GM21447 (cell line): ENCODE measurements around the gene TRNAU1AP.
"Not testable (repeated sequence)": the region's sequence is repeated elsewhere in the genome, so short reads cannot be mapped to it uniquely, and the experiment has no call there.

Experiments
- ATAC-seq: cut with Tn5 transposase; IDR thresholded peaks from one replicate; pipeline ENCODE4 v1.9.1; 2021; ENCODE audit not compliant: unreplicated experiment

TRNAU1AP gene

GRCh38 chr1:28552758-28553663 is at the start of gene TRNAU1AP:
Gene TRNAU1AP (plus strand): TSS chr1:28553085. CDS start chr1:28553111, 26 bp downstream.
- peak; percentile 90 for ATAC-seq

GRCh38 chr1:28503117-28503516 is 49.8 kb upstream of the TRNAU1AP start:
- no peak for ATAC-seq

- peak; percentile 76 for ATAC-seq
Measured at GRCh38 chr1:28505406-28506187, 47.3 kb upstream of the TRNAU1AP start, which contains the start of gene RCC1. Gene RCC1 (plus strand): TSS chr1:28506043. CDS start chr1:28529867, 23,824 bp downstream.

- ATAC-seq, result no peak
Measured at GRCh38 chr1:28506907-28507246, 46.0 kb upstream of the TRNAU1AP start.

GRCh38 chr1:28507247-28507645 is 45.6 kb upstream of the TRNAU1AP start:
- ATAC-seq, result no peak

GRCh38 chr1:28507646-28508434 is 45.0 kb upstream of the TRNAU1AP start:
- no peak for ATAC-seq

GRCh38 chr1:28508435-28508754 is 44.5 kb upstream of the TRNAU1AP start:
- no peak for ATAC-seq

GRCh38 chr1:28509705-28510272 is 43.1 kb upstream of the TRNAU1AP start:
- no peak for ATAC-seq

- ATAC-seq, result no peak
Measured at GRCh38 chr1:28510273-28510969, 42.5 kb upstream of the TRNAU1AP start.

- no peak for ATAC-seq
Measured at GRCh38 chr1:28510970-28511440, 41.9 kb upstream of the TRNAU1AP start.

GRCh38 chr1:28512058-28512611 is 40.8 kb upstream of the TRNAU1AP start:
- no peak for ATAC-seq

GRCh38 chr1:28514445-28514933 is 38.4 kb upstream of the TRNAU1AP start:
- ATAC-seq, result not testable (repeated sequence)

- no peak for ATAC-seq
Measured at GRCh38 chr1:28516518-28516956, 36.3 kb upstream of the TRNAU1AP start.

GRCh38 chr1:28517649-28517999 is 35.3 kb upstream of the TRNAU1AP start:
- peak; percentile 13 for ATAC-seq

GRCh38 chr1:28518000-28518744 is 34.7 kb upstream of the TRNAU1AP start:
- peak; percentile 74 for ATAC-seq

- ATAC-seq, result no peak
Measured at GRCh38 chr1:28518745-28519341, 34.0 kb upstream of the TRNAU1AP start.

GRCh38 chr1:28519946-28520725 is 32.7 kb upstream of the TRNAU1AP start:
- ATAC-seq, result no peak

GRCh38 chr1:28520796-28521195 is 32.1 kb upstream of the TRNAU1AP start:
- not testable (repeated sequence) for ATAC-seq
